BE2C (cell line): ENCODE measurements around the gene MINDY4.

Experiments used
- DNase-seq: peaks from one replicate; pipeline ENCODE4 v3.0.0-alpha.2; 2020
- H3K27me3 ChIP-seq: fragments of 250-450 bp; sonication (Bioruptor Pico); 2 replicates; pipeline ENCODE4 v1.5.1; 2020; ENCODE audit warnings: mild to moderate bottlenecking
- H3K36me3 ChIP-seq: fragments of 250-450 bp; sonication (Bioruptor Pico); 2 replicates; pipeline ENCODE4 v1.5.1; 2020; ENCODE audit warnings: mild to moderate bottlenecking
- H3K4me1 ChIP-seq: fragments of 250-450 bp; sonication (Bioruptor Pico); 2 replicates; pipeline ENCODE4 v1.5.1; 2020
- H3K4me3 ChIP-seq: 2 replicates; pipeline ENCODE4 v1.5.1; 2011; ENCODE audit warnings: low read depth, low read length
- H3K9me3 ChIP-seq: fragments of 250-450 bp; sonication (Bioruptor Pico); 2 replicates; pipeline ENCODE4 v1.5.1; 2020
- CTCF ChIP-seq: IDR thresholded peaks from 2 replicates; pipeline ENCODE4 v1.5.1; 2012; ENCODE audit warnings: mild to moderate bottlenecking, low read depth, low read length

MINDY4 gene

GRCh38 chr7:30912021-30912730 lies 141.0 kb downstream of the MINDY4 start:
- H3K27me3 ChIP-seq: no peaks in the 10 kb centered on the region
- no peak overlapping the region; the same call in 1 of the 2 replicates for H3K4me3 ChIP-seq
- no peak for TF ChIP-seq CTCF
- no peaks in the 10 kb centered on the region for H3K9me3 ChIP-seq
- no peak for DNase-seq
- no peaks in the 10 kb centered on the region for H3K36me3 ChIP-seq
- peaks cover 36% of the 10 kb centered on the region for H3K4me1 ChIP-seq

- no peak for DNase-seq
- no peak for TF ChIP-seq CTCF
- H3K9me3 ChIP-seq: no peaks in the 10 kb centered on the region
- H3K36me3 ChIP-seq: no peaks in the 10 kb centered on the region
- H3K27me3 ChIP-seq: no peaks in the 10 kb centered on the region
- peaks cover 36% of the 10 kb centered on the region for H3K4me1 ChIP-seq
- H3K4me3 ChIP-seq: no peak overlapping the region; the same call in 1 of the 2 replicates
These were observed 141.4 kb downstream of the MINDY4 start for GRCh38 chr7:30912731-30912985.

GRCh38 chr7:30912986-30913811 lies 142.0 kb downstream of the MINDY4 start:
- H3K9me3 ChIP-seq: no peaks in the 10 kb centered on the region
- no peak for TF ChIP-seq CTCF
- H3K36me3 ChIP-seq: no peaks in the 10 kb centered on the region
- H3K27me3 ChIP-seq: no peaks in the 10 kb centered on the region
- H3K4me3 ChIP-seq: no peak overlapping the region; the same call in 1 of the 2 replicates
- peaks cover 36% of the 10 kb centered on the region for H3K4me1 ChIP-seq
- DNase-seq: peak; percentile 70

- H3K36me3 ChIP-seq: no peaks in the 10 kb centered on the region
- TF ChIP-seq CTCF: no peak
- H3K4me3 ChIP-seq: no peak overlapping the region; the same call in 1 of the 2 replicates
- no peak for DNase-seq
- peaks cover 36% of the 10 kb centered on the region for H3K4me1 ChIP-seq
- no peaks in the 10 kb centered on the region for H3K9me3 ChIP-seq
- H3K27me3 ChIP-seq: no peaks in the 10 kb centered on the region
These were observed 142.8 kb downstream of the MINDY4 start for GRCh38 chr7:30913821-30914515.

- peaks cover 36% of the 10 kb centered on the region for H3K4me1 ChIP-seq
- H3K36me3 ChIP-seq: no peaks in the 10 kb centered on the region
- TF ChIP-seq CTCF: no peak
- H3K4me3 ChIP-seq: no peak overlapping the region
- no peaks in the 10 kb centered on the region for H3K27me3 ChIP-seq
- H3K9me3 ChIP-seq: no peaks in the 10 kb centered on the region
- DNase-seq: no peak
These were observed 143.4 kb downstream of the MINDY4 start for GRCh38 chr7:30914596-30914995.
